Fibroblast of lung (primary cell): Measurements from ENCODE around the gene SRGAP1. TPM values are rescaled to one million over a fixed set of nuclear protein-coding genes. Genes with fewer than 3 reads are reported as not detected.

ENCODE experiments used
- DNase-seq, 2 donors: peaks; one replicate each; pipeline versions ENCODE4 v3.0.0 to v3.0.0-alpha.2; 2010; ENCODE audit warnings: low read depth in 2 of 2
- H2AFZ ChIP-seq: 2 replicates; pipeline ENCODE4 v1.5.1; 2012; ENCODE audit warnings: low read length, control low read depth, inconsistent platforms
- H3K27ac ChIP-seq: 2 replicates; pipeline ENCODE4 v1.5.1; 2011; ENCODE audit warnings: low read length, control low read depth; ENCODE audit not compliant: insufficient read depth
- H3K27me3 ChIP-seq: 2 replicates; pipeline ENCODE4 v1.5.1; 2011; ENCODE audit warnings: mild to moderate bottlenecking, low read length; ENCODE audit not compliant: control insufficient read depth, insufficient read depth
- H3K36me3 ChIP-seq: 2 replicates; pipeline ENCODE4 v1.5.1; 2011; ENCODE audit warnings: low read length; ENCODE audit not compliant: control insufficient read depth, insufficient read depth
- H3K4me1 ChIP-seq: 2 replicates; pipeline ENCODE4 v1.5.1; 2011; ENCODE audit warnings: low read length; ENCODE audit not compliant: control insufficient read depth, insufficient read depth; ENCODE audit errors: extremely low read depth
- H3K4me2 ChIP-seq: 2 replicates; pipeline ENCODE4 v1.5.1; 2011; ENCODE audit warnings: low read length, control low read depth; ENCODE audit not compliant: insufficient read depth; ENCODE audit errors: extremely low read depth
- H3K4me3 ChIP-seq, 4 experiments: fragments of 200-600 bp in 1 of 4; sonication (generic) in 1 of 4; replicated peaks in 1 of 4; 2 replicates each; pipeline ENCODE4 v1.5.1; 2011 to 2016; ENCODE audit warnings: low read length in 4 of 4, low read depth in 3 of 4, mild to moderate bottlenecking in 3 of 4, control low read depth in 2 of 4, inconsistent platforms in 1 of 4, mixed read lengths in 1 of 4; ENCODE audit not compliant: insufficient read depth in 1 of 4; ENCODE audit errors: control extremely low read depth in 1 of 4
- H3K79me2 ChIP-seq: 2 replicates; pipeline ENCODE4 v1.5.1; 2012; ENCODE audit warnings: mild to moderate bottlenecking, low read length, inconsistent platforms; ENCODE audit not compliant: control insufficient read depth, insufficient read depth
- H3K9ac ChIP-seq: 2 replicates; pipeline ENCODE4 v1.5.1; 2011; ENCODE audit warnings: mild to moderate bottlenecking, low read length, control low read depth; ENCODE audit not compliant: insufficient read depth
- H3K9me3 ChIP-seq: 2 replicates; pipeline ENCODE4 v1.5.1; 2012; ENCODE audit warnings: low read depth, low read length; ENCODE audit not compliant: control insufficient read depth, insufficient read depth
- H4K20me1 ChIP-seq: 2 replicates; pipeline ENCODE4 v1.5.1; 2011; ENCODE audit warnings: low read length; ENCODE audit not compliant: control insufficient read depth, insufficient read depth; ENCODE audit errors: extremely low read depth
- EZH2 ChIP-seq: IDR thresholded peaks from 2 replicates; pipeline ENCODE4 v1.5.1; 2012; ENCODE audit warnings: low read length, control low read depth, mild to moderate bottlenecking; ENCODE audit errors: missing control alignments
- polyA plus RNA-seq, 2 donors: library from polyadenylated mRNA; depleted of rRNA in 1 of 2; stranded (reverse) in 1 of 2; unstranded in 1 of 2; fragments of >200 nt; gene quantifications; 2 replicates each; pipeline ENCODE4 v1.2.1, GENCODE V29; 2011 to 2012; ENCODE audit warnings: missing spikeins in 1 of 2
- total RNA-seq: library from RNA; depleted of rRNA; stranded (reverse); fragments of >200 nt; gene quantifications from 2 replicates; pipeline ENCODE4 v1.2.1, GENCODE V29; 2014
- TF ChIP-seq, protein P1 (sequence below), 2 donors: IDR thresholded peaks in 1 of 2; conservative IDR thresholded peaks in 1 of 2; 1 replicate in 1 of 2; 2 replicates in 1 of 2; pipeline ENCODE4 v1.5.1; 2011 to 2012; ENCODE audit warnings: low read length in 2 of 2, control low read depth in 1 of 2, inconsistent platforms in 1 of 2, low read depth in 1 of 2, mild to moderate bottlenecking in 1 of 2

The SRGAP1 gene
- total and polyA plus RNA-seq, 2 donors (not counting 1 experiment from before 2014, with no cell fraction given): 18.9 to 30.2 TPM

DNA sequence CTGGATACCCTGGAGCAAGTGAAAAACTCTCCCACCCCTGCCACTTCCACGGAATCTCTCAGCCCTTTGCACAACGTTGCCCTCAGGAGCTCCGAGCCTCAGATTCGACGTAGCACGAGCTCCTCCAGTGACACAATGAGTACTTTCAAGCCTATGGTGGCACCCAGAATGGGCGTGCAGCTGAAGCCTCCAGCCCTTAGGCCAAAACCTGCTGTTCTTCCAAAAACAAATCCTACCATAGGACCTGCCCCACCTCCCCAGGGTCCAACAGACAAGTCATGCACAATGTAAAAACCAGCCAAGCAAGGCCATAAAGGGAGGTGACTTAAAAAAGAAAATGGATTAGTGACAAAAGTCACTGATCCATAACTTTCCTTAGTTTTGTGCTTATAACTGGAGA lies 297.9 kb downstream of the SRGAP1 start:
- Histone ChIP-seq H3K27me3 (no peaks in the 10 kb centered on the region), H3K4me1 (no peaks in the 10 kb centered on the region), H3K4me2 (no peak overlapping the region), H3K4me3 (no peak overlapping the region), H4K20me1 (no peaks in the 10 kb centered on the region), H3K9ac (no peak overlapping the region), H2AFZ (no peak overlapping the region), H3K36me3 (peaks cover 6% of the 10 kb centered on the region), H3K9me3 (no peaks in the 10 kb centered on the region), H3K79me2 (peaks cover 2% of the 10 kb centered on the region), H3K27ac (no peak overlapping the region)
- no peak for TF ChIP-seq EZH2
- TF ChIP-seq, protein P1, sequence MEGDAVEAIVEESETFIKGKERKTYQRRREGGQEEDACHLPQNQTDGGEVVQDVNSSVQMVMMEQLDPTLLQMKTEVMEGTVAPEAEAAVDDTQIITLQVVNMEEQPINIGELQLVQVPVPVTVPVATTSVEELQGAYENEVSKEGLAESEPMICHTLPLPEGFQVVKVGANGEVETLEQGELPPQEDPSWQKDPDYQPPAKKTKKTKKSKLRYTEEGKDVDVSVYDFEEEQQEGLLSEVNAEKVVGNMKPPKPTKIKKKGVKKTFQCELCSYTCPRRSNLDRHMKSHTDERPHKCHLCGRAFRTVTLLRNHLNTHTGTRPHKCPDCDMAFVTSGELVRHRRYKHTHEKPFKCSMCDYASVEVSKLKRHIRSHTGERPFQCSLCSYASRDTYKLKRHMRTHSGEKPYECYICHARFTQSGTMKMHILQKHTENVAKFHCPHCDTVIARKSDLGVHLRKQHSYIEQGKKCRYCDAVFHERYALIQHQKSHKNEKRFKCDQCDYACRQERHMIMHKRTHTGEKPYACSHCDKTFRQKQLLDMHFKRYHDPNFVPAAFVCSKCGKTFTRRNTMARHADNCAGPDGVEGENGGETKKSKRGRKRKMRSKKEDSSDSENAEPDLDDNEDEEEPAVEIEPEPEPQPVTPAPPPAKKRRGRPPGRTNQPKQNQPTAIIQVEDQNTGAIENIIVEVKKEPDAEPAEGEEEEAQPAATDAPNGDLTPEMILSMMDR (conservative IDR thresholded peaks at IDR 0.05 in 1 of 2, IDR thresholded peaks at IDR 0.05 in 1 of 2; ENCODE audit: low read depth in 1 of 2, low read length in 2 of 2): no peak
- no peak for DNase-seq

DNA sequence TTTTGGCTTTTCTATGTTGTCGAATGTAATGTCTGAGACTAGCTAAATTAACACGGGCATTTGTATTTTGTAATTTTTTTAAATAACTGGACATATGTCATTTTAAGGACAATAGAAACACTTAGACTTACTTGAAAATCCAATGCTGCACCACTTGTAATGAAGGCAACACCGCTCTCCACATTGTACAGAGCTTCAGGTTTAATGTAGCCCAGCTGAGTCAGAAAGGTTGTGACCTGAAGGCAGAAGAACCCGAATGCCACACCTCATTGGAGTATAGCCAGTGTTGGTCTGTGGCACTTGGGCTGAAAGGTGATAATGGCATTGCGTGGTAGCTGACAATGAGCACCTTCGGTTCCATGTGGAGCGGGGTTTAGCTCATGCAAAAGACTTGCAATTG lies 298.3 kb downstream of the SRGAP1 start:
- Histone ChIP-seq H2AFZ (no peak overlapping the region), H3K9ac (no peak overlapping the region)

DNA sequence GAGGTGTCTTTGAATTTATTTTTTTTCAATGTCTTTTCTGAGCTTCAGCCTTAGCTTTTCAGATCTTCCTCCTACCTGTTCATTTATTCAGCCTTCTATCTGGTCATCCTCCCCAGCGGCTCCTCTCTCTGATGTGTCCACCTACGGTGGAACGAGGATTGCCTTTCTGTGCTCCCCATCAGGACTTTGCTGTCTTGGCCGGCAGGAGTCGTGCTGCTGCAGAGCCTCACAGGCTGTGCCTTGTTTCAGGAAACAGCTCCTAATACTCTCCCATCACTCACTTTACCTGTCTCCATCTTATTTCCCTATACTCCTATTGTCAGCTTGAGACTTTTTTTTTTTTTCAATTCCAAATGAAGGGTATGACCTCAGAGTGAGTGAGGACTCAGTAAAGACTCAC lies 300.7 kb downstream of the SRGAP1 start:
- TF ChIP-seq EZH2: no peak
- TF ChIP-seq, protein P1 (conservative IDR thresholded peaks at IDR 0.05 in 1 of 2, IDR thresholded peaks at IDR 0.05 in 1 of 2; ENCODE audit: low read depth in 1 of 2, low read length in 2 of 2): no peak
- Histone ChIP-seq H3K9me3 (no peaks in the 10 kb centered on the region), H3K4me2 (no peak overlapping the region), H3K4me3 (no peak overlapping the region), H3K36me3 (peaks cover 6% of the 10 kb centered on the region), H3K27me3 (no peaks in the 10 kb centered on the region), H2AFZ (no peak overlapping the region), H3K27ac (no peak overlapping the region), H3K9ac (no peak overlapping the region), H4K20me1 (no peaks in the 10 kb centered on the region), H3K79me2 (no peaks in the 10 kb centered on the region), H3K4me1 (no peaks in the 10 kb centered on the region)
- DNase-seq: no peak

More for the DNA sequence above, 298.3 kb downstream of the SRGAP1 start:
- Histone ChIP-seq H3K79me2 (peaks cover 2% of the 10 kb centered on the region), H3K27ac (no peak overlapping the region), H3K9me3 (no peaks in the 10 kb centered on the region), H3K27me3 (no peaks in the 10 kb centered on the region), H3K4me3 (no peak overlapping the region), H3K4me1 (no peaks in the 10 kb centered on the region), H3K4me2 (no peak overlapping the region), H3K36me3 (peaks cover 6% of the 10 kb centered on the region), H4K20me1 (no peaks in the 10 kb centered on the region)
- DNase-seq: no peak
- TF ChIP-seq, protein P1 (conservative IDR thresholded peaks at IDR 0.05 in 1 of 2, IDR thresholded peaks at IDR 0.05 in 1 of 2; ENCODE audit: low read depth in 1 of 2, low read length in 2 of 2): no peak
